Central memory CD4-positive, alpha-beta T cell (primary cell): ENCODE data around the gene SLC15A3.
"Not testable (repeated sequence)": the region's sequence is repeated elsewhere in the genome, so short reads cannot be mapped to it uniquely, and the experiment has no call there.

Experiments
- DNase-seq: peaks from one replicate; pipeline ENCODE4 v3.0.0; 2022

The SLC15A3 gene

DNA sequence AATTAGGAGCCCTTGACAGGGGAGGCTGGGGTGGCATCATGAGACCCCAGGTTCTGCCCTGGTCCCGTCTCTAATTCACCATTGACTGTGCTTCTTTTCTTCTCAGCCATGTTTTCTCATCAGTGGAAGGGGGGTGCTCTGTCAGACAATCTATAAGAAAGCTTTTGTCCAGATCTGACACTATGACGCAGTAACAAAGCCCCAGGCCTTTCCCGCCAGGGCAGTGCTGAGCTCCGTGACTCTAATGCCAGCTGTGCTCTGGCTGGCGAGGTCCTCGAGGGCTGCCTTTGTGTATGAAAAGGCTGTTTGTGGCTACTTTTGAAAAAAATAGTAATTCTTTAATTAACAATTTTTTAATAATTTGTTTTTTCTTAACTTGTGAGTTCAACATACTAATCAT lies 22.8 kb upstream of the SLC15A3 start:
- no peak for DNase-seq

DNA sequence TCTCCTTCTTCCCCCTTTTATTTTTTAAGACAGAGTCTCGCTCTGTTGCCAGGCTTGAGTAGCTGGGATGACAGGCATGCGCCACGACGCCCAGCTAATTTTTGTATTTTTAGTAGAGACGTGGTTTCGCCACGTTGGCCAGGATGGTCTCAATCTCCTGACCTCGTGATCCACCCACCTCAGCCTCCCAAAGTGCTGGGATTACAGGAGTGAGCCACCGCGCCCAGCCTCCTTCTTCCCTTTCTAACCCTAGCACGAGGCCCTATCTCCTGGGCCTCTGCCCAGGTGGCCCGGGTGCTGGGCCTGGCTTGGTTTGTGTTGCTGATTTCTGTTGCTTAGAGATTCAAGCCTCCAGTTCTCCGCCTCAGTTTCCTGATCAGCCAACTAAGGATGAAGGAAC lies 22.3 kb upstream of the SLC15A3 start:
- DNase-seq = not testable (repeated sequence)

DNA sequence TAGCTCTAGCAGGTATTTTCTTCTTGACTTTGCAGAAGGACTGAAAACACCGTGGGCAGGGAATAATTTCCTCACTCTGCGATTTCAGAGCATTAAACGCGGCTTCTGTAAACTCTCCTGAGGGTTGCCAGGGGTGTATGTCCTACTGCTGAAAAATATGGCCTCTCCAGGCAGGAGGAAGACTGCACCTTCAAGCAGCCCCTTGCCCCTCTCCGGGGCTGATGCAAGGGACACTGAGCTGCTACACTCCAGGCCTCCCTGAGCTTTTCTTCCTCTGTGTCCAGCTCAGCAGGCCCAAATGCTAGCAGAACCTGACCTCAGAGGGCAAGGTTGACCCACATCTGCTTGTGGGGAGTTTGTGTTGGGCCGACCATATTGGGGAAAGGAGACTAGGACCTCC lies 21.7 kb upstream of the SLC15A3 start:
- DNase-seq = no peak

DNA sequence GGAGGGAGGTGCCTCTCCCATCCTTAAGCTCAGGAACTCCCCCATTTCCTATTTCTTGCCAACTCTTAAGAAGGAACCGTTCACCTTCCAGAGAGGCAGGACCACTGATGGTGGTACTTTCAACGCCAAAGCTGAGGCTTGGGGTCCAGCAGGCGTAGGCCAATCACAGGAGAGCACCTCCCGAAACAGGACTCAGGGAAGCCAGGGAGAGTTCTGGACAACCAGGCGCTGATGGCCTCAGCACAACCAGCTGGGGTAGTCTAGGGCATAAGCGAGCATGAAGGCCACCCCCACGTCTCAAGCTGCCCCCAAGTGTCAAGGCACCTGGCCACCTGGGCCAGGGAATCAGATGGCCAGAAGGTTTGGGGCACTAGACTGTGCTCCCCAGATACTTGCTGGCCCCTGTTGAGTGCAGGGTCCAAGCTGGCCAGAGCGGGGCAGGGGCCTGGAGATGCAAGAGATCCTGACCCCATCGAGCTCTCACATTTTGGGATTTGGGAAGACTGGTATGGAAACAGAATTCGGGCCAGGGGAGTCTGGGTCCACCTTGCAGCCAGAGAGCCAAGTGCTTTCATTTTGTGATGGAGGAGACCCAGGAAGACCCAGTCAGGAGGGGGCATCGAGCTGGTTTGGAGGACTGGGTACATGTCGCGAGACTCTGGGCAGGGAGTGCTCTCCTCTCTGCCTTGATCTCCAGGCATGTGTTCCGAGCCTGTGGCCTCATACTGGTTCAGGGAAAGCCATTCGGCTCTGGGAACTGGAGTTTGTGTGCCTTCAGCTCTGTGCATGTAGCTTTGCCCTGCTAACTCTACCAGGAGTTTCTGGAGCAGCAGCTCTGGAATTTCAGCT lies 20.4 kb upstream of the SLC15A3 start:
- DNase-seq = no peak

DNA sequence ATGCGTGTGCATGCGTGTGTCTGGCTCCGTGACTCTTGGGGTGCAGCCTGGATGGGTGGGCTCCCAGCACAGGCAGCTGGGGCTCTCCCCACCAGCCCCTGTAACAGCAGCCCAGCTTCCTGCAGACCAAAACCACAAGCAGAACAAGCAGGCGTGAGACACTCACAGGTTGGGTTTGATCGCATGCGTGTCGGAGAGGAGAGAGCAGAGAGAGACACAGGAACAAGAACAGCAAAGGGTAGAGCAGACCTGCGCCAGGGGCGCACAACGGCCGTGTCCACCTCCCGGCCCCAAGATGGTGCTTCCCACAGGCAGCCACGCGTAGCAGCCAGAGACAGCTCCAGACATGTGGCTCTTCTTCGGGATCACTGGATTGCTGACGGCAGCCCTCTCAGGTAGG lies 19.5 kb upstream of the SLC15A3 start, which contains the start of gene CD6:
CD6 (plus strand) TSS at position 161 of the 400 bp plus-strand sequence; CDS start at position 347, 186 bp downstream.
- peak; percentile 72 for DNase-seq

DNA sequence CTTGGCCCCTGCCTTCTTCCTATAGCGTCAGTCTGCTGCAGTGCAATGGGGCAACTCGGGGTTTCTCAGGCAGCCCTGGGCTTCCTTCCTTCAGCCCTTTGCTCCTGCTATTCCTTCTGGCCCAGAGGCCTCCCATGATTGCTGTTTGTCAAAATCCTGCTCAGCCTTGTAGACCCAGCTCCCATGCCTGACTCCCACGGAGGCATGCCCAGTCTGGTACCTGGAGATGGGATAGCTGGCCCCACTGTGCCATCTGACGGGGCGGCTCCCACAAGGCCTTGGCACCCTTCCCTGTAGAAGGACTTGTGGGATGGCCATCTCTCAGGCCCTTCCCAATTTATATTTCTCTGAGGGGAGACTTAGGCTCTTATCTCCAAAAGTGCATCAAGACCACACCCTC lies 18.9 kb upstream of the SLC15A3 start:
- no peak for DNase-seq

DNA sequence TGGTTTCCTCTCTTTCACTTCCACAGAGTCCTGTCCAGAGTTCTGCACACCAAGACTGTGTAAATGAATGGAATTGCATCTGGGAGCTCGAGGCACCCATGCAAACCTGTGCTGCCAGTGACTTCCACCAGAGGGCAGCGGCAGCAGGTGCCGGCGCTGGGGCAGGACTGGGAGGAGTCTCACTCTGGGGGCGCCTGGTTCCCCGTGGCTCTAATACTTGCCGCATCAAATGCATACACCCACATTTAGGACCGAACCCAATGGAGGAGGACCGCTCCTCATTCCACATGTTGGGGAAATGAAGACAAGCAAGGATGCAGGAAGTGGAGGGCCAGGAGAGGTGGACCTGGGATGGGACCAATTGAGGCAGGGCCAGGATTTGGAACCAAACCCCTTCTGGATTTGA lies 18.4 kb upstream of the SLC15A3 start:
- peak; percentile 76 for DNase-seq

DNA sequence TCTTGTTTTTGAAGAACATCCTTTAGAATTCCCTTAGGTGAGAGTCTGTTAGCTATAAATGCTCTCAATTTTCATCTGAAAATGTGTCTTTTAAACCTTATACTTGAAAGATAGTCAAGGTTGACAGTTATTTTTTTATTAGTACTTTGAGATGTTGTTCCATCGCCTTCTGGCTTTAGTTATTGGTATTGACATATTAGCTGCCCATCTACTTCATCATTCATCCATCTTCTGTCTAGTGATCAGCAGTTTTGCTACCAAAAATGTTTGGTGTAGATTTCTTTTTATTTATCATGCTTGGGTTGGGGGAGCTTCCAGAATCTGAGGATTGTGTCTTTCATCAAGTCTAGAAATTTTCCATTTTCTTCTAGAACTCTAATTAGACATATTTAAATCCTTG lies 16.2 kb upstream of the SLC15A3 start:
- no peak for DNase-seq

DNA sequence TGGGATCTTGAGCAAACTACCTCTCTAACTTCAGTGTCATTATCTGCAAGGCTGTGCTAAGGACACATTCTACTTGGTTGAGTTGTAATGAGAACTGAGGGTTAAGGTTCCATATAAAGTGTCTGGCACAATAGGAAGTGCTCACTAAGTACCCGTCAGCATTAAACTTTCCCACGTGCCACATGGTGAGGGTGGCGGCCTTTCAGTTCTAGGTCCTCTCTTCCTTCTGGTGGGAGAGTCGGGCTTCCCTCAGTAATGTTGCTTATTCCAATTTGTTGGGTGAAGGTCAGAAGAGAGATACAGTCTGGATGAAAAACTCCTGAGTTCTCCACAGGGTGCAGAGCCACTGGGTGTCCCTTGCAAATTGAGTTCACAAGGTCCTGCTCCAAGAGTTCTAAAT lies 14.9 kb upstream of the SLC15A3 start:
- DNase-seq = no peak

DNA sequence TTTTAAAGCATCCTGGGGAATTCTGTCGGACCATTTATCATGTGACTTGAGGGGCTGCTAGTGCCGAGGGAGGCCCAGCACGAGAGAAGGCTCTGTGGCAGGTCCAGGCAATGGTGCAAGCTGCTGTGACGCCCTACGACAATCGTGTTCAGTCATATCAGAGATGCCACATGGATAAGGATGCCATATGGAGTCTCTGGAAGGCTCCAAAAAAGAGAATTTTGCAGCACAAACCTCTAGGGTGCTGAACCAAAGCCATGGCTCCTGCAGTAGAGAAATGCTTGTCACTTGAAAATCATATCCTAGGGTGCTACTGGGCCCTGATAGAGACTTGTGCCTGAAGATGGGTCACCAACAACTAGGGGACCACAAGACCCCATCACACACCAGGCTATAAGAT lies 12.8 kb upstream of the SLC15A3 start:
- no peak for DNase-seq

DNA sequence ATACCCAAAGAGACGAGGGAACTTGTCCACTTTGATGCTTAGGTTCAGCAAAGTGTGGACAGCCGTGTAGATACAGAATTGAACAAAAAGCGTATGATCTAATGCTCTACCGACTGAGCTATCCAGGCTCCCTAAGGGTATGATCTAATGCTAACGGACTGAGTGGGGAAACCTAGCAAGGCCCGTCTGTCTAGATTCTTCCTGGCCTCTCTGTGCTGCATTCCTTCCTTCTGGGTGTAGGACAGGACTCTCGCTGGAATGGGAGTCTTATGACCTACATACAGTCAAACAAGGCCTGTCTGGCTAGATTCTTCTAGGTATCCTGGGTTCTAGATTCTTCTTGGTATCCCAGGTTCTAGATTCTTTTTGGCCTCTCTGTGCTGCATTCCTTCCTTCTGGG lies 8.4 kb upstream of the SLC15A3 start:
- DNase-seq = no peak

DNA sequence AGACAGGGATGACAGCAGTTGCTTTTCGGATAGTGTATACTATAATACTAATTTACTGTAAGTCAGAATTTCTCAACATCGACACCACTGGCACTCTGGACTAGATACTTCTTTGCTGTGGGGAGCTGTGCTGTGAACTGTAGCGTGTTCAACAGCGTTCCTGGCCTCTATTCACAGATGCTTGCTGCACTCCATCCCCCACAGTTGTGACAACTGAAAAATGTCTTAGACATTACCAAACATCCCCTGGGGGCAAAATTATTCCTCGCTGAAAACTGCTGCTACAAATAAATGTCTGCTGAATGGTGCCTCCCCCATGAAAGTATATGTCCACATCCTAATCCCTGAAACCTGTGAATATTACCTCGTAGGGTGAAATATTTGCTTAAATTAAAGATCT lies 7.5 kb upstream of the SLC15A3 start:
- DNase-seq = no peak

DNA sequence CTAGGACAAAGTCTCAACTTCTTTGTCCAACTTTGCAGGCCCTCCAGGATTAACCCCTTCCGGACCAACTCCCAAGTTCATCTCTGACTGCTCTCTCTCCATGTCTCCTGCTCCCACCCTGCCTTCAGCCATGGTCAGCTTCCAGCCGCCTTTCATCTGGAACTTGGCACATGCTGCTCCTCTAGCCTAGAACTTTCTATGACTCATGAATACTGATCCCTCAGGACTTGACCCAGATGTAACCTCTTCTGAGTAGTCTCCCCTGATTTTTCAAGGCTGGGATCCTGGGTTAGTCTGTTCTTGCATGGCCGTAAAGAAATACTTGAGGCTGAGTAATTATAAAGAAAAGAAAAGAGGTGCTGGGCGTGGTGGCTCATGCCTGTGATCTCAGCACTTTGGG lies 5.2 kb upstream of the SLC15A3 start:
- no peak for DNase-seq

DNA sequence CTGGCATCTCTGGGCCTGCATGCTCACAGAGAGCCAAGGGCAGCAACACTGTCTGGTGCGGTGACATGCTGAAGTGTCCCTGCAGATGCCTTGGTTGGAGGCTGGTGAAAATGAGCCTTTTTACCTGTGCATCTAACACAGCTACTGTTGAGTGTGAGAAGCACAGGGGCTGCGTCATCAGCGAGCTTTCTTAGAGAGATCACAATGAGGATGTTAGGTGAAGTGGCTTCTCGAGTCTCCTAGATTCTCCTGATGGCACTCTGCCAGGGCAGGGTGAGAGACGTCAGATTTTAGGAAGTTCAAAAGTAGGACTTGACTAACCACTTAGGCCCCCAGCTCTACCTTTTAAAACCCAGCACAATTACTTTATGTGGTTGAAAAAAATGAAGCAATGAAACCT lies 3.6 kb upstream of the SLC15A3 start:
- no peak for DNase-seq

DNA sequence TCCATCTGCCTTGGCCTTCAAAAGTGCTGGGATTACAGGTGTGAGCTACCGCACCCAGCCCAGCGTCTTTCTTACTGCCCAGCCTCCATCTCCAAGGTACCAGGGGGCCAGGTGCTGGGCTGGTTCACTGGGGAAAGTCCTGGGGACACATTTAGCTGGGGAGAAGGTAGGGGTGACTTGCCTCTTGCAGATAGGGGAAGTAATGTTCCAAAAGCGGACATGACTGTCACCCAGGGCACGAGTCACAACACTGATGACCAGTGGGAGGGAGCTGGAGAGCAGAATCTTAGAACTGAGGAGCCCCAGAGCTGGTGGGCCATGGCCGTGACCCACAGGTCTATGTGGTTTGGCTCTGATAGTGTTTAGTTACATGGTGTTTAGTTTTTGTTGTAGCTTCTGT lies 2.4 kb upstream of the SLC15A3 start:
- no peak for DNase-seq

DNA sequence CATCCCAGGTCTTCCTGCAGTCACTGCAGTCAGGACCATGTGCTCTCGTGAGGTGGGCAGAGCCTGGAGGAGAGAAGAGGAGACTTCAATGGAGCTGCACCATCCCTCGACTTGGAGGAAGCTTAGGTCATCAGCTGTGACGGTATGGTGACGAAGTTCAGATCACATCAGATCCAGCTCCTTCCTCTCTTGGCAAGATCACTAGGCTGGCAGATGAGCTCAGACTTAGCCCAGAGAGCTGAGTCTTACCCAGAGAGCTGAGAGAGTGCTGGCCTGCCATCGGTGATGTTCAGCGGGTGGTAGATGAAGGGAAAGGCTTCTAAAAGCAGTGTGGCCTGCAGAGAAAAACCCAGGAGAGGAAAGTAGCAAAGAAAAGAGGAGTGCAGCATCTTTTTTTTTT lies 1.8 kb upstream of the SLC15A3 start:
- DNase-seq = no peak

DNA sequence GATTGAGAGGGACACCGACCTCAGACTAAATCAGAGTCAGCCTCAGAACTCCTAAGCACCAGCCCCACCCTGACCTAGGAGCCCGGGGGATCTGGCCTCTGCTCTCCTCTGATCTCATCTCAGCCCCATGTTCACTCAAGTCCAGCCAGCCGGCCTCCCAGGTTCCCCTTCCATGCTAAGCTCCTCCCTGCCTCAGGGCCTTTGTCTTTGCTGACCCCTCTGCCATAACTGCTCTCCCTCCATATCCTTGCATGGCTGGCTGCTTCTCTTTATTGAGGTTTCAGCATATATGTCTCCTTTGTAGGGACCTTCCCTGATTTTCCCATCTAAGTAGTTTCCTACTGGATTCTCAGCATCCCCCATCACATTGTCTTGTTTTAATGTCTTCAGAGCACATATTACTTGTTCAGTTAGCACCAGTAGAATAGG lies 780 bp upstream of the SLC15A3 start:
- DNase-seq = no peak

DNA sequence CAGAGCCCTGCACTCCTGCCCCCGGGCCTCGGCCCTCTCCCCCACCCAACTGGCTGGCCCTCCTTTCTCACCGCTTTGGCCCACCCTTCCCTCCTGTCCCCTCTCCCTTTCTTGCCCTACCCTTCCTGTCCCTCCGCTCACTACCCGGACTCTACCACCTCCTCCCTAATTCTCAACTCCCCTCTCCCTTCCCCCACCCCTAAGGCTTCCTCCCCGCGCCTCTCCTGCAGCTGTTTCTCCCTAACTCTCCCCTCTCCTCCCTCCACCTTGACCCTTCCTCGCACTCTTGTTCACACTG lies 421 bp downstream of the SLC15A3 start:
- DNase-seq = no peak

DNA sequence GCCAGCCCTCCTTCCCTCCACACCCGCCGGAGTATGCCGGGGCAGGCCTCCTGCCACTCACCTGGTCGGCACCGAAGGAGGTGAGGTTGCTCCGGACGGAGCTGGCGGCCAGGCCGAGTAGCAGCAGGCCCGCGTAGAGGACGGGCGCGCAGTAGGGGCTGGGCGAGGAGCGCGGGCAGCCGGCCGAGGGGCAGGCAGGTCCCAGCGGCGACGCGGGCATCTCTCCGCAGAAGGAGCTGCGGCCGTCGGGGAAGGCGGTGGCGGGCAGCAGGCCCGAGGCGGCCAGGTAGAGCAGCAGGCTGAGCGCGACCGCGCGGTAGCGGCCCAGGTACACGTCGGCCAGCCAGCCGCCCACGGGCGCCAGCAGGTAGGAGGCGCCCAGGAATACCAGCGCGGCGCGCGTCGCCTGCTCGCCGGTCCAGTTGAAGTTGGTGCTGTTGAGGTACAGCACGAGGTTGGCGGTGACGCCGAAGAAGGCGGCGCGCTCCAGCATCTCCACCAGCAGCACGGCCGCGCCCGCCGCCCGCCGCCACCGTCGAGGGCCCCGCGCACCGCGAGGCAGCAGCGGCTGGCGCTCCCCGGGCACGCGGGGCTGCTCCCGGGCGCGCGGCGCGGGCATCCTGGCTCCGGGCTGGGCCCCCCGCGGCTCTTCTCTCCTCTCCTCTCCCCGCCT lies 907 bp downstream of the SLC15A3 start:
- no peak for DNase-seq

DNA sequence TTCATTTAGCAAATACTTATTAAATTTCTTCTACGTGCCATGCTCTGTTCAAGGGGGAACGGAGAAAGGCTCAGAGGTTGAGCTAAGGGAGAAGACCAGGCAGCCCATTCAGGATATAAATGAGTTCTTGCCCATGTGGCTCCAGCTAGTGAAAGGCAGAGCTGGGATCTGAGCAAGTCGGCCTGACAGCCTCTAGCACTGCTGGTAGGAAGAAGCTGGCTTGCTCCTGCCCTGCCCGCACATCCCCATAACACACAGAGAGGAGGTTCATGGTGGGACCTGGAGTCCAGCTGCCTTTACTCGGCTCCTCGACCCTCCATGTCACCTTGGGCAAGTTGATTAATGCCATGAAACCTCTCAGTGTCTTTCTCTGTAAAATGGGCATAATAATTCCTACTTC lies 2.0 kb downstream of the SLC15A3 start:
- no peak for DNase-seq

DNA sequence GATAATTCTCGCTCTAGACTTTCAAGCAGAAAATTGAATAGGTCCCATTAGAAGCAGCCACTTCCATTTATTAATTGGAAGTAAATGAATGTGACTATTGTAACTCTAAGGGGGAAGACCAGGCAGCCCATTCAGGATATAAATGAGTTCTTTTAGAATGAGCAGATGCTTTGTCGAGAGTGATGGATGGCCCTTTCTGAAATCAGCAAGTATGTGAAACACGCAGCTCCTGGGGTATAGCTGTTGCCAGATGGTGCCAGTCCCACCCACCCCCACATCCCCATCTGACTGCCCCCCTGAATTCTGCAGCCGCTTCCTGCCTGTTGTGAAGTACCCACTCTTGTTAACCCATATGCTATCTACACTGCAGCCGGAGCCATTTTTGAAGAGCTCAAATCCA lies 3.7 kb downstream of the SLC15A3 start:
- no peak for DNase-seq

DNA sequence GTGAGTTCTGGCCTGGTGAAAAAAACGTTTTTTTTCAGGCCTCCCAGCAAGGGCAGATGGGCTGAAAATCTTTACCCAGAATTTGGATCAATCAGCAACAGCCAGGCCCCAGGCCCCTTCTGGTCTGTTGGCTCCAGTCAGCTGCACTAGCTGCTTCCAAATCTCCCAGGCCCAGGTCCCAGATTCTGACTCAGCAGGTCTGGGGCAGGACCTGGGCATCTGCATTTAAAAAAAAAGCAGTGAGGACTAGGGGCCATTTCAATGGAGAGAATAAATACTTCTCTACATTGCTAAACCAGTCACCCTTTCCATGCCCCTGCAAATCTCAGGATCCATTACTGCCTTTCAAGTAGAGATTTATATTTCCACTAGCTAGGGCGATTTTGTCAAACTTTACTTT lies 4.3 kb downstream of the SLC15A3 start:
- no peak for DNase-seq

DNA sequence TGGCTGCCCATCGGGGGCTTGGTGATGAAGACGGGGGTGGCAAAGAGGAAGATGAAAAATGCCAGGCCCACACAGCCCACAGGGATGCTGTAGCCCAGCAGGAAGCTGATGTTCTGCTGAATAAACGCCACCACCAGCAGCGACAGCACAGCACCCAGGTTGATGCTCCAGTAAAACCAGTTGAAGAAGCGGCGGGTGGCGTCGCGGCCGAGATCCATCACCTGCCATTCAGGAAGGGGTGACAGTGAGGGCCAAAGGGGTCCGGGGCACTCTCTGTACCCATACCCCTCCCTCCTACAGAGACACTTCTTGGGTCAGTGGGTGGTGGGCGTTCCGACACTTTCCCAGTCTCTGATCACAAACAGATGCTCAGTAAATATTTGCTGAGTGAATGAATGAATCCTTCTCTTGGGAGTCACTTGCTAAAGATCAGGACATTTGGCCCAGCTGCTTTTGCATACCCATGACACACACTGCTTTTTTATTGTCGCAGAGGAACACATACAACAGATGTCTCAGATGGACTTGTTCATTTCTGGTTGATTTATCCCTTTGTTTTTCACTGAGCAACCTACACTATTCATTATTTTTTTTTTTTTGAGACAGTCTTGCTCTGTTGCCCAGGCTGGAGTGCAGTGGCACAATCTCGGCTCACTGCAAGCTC lies 5.2 kb downstream of the SLC15A3 start:
- no peak for DNase-seq

DNA sequence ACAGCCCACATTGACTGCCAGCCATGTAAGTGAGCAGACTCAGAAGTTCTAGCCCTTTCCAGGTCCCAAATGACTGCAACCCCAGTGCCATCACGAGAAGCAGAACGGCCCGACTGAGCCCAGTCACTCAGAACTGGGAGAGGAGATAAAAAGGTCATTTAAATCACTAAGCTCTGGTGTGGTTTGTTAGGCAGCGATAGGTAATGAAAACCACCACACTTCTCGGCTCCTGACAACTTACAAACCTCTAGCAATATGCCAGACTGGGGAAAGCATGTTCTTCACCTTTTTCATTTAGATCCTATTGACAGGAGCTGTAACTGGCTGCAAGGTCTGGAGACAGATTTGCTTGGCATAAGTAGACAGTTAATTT lies 6.7 kb downstream of the SLC15A3 start:
- DNase-seq = no peak
